ENCODE measurements around the gene EIF3B.
"Not testable (repeated sequence)": the region's sequence is repeated elsewhere in the genome, so short reads cannot be mapped to it uniquely, and the experiment has no call there.

Gene EIF3B

DNA sequence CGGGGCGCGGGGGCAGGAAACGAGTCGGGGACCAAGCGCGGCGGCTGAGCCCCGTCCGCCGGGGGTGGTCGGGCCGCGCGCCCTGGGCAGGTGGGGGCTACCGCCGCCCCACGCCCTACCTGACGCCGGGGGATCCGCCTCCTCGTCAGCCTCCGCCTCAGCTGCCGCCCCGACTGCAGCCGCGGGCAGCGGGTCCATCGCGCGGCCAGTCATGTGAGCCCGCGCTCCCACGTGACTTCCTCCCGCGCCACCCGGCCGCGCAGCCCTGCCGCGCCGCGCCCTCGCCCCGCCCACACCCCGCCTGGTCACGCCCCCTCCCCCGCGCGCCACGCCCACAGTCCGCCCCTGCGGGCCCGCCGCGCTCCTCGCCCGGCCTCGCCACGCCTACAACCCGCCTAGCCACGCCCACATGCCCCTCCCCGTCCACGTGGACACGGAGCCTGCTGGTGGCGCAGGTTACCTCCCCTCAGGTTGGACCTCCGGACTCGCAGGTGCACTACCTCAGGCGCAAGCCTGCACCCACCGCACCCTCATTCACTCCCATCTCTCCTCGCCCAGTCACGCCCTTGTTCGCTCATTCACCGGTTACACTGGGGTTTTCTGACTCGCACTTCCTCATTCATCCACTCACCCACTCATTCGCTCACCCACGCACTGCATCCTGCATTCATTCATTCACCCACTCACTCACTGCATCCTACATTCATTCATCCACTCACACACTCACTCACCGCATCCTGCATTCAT, 40.2 kb upstream of the EIF3B start, which contains the start of gene SNX8:
Gene SNX8 (minus strand): TSS at position 233 of the 747 bp plus-strand sequence. CDS start 20 bp downstream, at position 213.
- H3K27ac ChIP-seq, result peak within 1 kb of the TSS; percentile 67; the same call in 1 of the 2 replicates
- TF ChIP-seq, protein P1, sequence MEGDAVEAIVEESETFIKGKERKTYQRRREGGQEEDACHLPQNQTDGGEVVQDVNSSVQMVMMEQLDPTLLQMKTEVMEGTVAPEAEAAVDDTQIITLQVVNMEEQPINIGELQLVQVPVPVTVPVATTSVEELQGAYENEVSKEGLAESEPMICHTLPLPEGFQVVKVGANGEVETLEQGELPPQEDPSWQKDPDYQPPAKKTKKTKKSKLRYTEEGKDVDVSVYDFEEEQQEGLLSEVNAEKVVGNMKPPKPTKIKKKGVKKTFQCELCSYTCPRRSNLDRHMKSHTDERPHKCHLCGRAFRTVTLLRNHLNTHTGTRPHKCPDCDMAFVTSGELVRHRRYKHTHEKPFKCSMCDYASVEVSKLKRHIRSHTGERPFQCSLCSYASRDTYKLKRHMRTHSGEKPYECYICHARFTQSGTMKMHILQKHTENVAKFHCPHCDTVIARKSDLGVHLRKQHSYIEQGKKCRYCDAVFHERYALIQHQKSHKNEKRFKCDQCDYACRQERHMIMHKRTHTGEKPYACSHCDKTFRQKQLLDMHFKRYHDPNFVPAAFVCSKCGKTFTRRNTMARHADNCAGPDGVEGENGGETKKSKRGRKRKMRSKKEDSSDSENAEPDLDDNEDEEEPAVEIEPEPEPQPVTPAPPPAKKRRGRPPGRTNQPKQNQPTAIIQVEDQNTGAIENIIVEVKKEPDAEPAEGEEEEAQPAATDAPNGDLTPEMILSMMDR (conservative IDR thresholded peaks at IDR 0.05), result no peak

DNA sequence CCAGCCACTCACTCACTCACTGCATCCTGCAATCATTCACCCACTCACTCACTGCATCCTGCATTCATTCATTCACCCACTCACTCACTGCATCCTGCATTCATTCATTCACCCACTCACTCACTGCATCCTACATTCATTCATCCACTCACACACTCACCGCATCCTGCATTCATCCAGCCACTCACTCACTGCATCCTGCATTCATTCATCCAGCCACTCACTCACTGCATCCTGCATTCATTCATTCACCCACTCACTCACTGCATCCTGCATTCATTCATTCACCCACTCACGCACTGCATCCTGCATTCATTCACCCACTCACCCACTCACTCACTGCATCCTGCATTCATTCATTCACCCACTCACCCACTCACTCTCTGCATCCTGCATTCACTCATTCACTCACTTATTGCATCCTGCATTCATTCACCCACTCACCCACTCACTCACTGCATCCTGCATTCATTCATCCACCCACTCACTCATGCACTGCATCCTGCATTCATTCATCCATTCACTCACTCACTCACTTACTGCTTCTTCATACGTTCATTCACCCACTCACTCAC, 39.6 kb upstream of the EIF3B start:
- H3K27ac ChIP-seq, result not testable (repeated sequence)

DNA sequence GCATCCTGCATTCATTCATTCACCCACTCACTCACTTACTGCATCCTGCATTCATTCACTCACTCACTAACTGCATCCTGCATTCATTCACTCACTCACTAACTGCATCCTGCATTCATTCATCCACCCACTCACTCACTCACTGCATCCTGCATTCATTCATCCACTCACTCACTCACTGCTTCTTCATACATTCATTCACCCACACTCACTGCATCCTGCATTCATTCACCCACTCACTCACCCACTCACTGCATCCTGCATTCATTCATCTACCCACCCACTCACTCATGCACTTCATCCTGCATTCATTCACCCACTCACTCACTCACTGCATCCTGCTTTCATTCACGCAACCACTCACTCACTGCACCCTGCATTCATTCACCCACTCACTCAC, 38.8 kb upstream of the EIF3B start:
- H3K27ac ChIP-seq, result no peak overlapping the region
- TF ChIP-seq, protein P1 (conservative IDR thresholded peaks at IDR 0.05), result no peak

DNA sequence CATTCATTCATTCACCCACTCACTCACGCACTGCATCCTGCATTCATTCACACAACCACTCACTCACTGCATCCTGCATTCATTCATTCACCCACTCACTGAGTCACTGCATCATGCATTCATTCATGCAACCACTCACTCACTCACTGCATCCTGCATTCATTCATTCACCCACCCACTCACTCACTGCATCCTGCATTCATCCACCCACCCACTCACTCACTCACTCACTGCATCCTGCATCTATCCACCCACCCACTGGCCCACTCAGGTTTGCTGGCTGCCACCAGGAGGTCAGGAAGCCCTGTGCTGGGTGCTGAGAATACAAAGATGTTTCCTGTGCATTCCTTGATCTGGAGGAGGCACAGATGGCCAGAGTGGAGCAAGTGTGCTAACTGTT, 38.0 kb upstream of the EIF3B start:
- no peak overlapping the region for H3K27ac ChIP-seq
- TF ChIP-seq, protein P1 (conservative IDR thresholded peaks at IDR 0.05), result no peak

DNA sequence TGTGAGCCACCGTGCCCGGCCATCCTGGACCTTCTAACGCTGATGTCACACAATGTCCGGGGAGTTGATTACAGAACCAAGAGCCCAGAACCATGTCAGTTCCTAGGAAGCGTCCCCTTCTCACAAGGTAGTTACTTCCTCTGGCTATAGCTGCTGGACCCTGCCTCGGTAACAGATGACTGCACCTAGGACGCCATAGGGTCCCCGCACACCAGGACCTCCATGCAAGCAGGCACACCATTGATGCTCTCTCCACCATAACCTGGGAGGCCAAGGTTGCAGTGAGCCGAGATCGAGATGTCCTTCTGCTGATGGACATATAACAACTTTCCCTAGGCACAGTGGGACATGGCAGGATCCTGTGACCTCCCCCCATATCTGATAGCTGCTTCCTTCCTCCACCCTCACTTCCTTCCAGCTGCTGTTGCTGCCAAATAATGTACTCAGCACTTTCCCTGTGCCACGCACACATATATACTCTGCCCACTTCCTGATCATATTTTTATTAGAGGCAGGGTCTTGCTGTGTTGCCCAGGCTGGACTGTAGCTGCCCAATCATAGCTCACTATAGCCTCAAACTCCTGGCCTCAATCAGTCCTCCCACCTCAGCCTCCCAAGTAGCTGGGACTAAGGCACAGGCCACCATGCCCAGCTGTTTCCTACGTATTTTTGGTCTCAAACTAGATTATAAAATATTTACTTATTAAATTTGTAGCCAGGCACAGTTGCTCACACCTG, 36.9 kb upstream of the EIF3B start:
- no peak overlapping the region for H3K27ac ChIP-seq
- TF ChIP-seq, protein P1 (conservative IDR thresholded peaks at IDR 0.05), result no peak

DNA sequence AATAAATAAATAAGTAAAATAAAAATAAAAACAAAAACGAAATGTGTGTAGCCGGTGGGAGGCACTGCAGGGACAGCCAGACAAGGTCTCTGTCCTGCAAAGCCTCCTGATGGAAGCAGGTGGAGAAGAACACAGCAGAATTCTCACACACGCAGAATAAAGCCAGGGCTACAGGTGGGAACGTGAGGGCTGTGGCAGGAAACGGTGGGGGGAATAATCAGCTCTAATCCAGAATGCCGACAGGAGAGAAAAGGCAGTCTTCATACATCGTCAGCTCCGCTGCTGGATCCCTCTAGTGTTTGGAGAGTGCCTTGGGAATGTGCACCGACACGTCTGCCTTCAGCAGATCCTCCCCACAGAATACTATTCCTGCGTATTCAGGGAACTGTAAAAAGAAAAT, 33.6 kb upstream of the EIF3B start:
- no peak overlapping the region for H3K27ac ChIP-seq
- TF ChIP-seq, protein P1 (conservative IDR thresholded peaks at IDR 0.05), result no peak

DNA sequence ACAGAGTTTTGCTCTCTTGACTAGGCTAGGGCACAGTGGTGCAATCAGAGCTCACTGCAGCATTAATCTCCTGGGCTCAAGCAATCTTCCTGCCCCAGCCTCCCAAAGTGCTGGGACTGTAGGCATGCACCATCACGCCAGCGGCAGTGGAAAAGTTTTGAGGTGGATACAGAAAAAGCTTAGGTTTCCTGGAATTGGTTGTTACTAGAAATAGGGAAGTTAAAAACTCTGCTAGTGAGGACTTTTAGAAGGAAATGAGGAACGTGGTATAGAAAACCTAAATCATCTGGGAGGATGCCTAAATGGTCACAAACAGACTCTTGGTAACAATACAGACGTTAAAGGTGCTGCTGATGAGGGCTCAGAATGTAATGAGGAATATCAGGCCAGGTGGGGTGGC, 29.5 kb upstream of the EIF3B start:
- no peak overlapping the region for H3K27ac ChIP-seq
- TF ChIP-seq, protein P1 (conservative IDR thresholded peaks at IDR 0.05), result no peak
